NOMO-1 treated with DMSO at 0.1 percent for 48 hours (cell line): ENCODE measurements around the gene LILRA6.

Experiments
- DNase-seq: peaks from one replicate; lab custom pipeline; 2025; ENCODE audit not compliant: unreplicated experiment; lab: John Stamatoyannopoulos, UW

The LILRA6 gene

GRCh38 chr19:54189145-54189734 is 53.4 kb downstream of the LILRA6 start, which contains the start of gene MBOAT7:
TSS of gene MBOAT7 (minus strand) at chr19:54189580. CDS start at chr19:54188508, 1,072 bp downstream.
- DNase-seq: no peak

GRCh38 chr19:54188215-54188871 is 54.2 kb downstream of the LILRA6 start:
- peak; percentile 82 for DNase-seq

- DNase-seq: no peak
These were observed 55.6 kb downstream of the LILRA6 start for GRCh38 chr19:54186934-54187381.
